ENCODE results near the gene DIAPH1. TPM values are rescaled to one million over a fixed set of nuclear protein-coding genes. Genes with fewer than 3 reads are reported as not detected.

The DIAPH1 gene
- total RNA-seq, 1 donor from 2014 or later: 118 TPM

GRCh38 chr5:141477815-141478214 lies 141.0 kb downstream of the DIAPH1 start:
- peaks cover 6% of the 10 kb centered on the region for H3K27me3 ChIP-seq
- H3K4me1 ChIP-seq: peaks cover 28% of the 10 kb centered on the region
- intact Hi-C loops (cut with DNase I): no loop called here
- H3K27ac ChIP-seq: peak overlapping the region; percentile 81
- H3K9me3 ChIP-seq: no peaks in the 10 kb centered on the region
- TF ChIP-seq, protein P1, sequence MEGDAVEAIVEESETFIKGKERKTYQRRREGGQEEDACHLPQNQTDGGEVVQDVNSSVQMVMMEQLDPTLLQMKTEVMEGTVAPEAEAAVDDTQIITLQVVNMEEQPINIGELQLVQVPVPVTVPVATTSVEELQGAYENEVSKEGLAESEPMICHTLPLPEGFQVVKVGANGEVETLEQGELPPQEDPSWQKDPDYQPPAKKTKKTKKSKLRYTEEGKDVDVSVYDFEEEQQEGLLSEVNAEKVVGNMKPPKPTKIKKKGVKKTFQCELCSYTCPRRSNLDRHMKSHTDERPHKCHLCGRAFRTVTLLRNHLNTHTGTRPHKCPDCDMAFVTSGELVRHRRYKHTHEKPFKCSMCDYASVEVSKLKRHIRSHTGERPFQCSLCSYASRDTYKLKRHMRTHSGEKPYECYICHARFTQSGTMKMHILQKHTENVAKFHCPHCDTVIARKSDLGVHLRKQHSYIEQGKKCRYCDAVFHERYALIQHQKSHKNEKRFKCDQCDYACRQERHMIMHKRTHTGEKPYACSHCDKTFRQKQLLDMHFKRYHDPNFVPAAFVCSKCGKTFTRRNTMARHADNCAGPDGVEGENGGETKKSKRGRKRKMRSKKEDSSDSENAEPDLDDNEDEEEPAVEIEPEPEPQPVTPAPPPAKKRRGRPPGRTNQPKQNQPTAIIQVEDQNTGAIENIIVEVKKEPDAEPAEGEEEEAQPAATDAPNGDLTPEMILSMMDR (IDR thresholded peaks at IDR 0.05): no peak
- peak overlapping the region; percentile 64 for H3K4me3 ChIP-seq
- no peaks in the 10 kb centered on the region for H3K36me3 ChIP-seq
- DNase-seq (no peak), ATAC-seq (no peak)

DNA sequence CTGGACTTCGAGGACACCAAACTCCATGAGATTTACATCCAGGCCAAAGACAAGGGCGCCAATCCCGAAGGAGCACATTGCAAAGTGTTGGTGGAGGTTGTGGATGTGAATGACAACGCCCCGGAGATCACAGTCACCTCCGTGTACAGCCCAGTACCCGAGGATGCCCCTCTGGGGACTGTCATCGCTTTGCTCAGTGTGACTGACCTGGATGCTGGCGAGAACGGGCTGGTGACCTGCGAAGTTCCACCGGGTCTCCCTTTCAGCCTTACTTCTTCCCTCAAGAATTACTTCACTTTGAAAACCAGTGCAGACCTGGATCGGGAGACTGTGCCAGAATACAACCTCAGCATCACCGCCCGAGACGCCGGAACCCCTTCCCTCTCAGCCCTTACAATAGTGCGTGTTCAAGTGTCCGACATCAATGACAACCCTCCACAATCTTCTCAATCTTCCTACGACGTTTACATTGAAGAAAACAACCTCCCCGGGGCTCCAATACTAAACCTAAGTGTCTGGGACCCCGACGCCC lies 141.7 kb downstream of the DIAPH1 start:
- TF ChIP-seq, protein P1 (IDR thresholded peaks at IDR 0.05): no peak
- H3K4me1 ChIP-seq: peaks cover 28% of the 10 kb centered on the region

GRCh38 chr5:141476132-141476911 lies 142.5 kb downstream of the DIAPH1 start:
- TF ChIP-seq, protein P1 (IDR thresholded peaks at IDR 0.05): no peak
- no peaks in the 10 kb centered on the region for H3K9me3 ChIP-seq
- ATAC-seq: peak; percentile 52
- peak overlapping the region; percentile 64 for H3K4me3 ChIP-seq
- peaks cover 26% of the 10 kb centered on the region for H3K4me1 ChIP-seq
- H3K27ac ChIP-seq: peak overlapping the region; percentile 81
- H3K27me3 ChIP-seq: peaks cover 6% of the 10 kb centered on the region
- intact Hi-C loops (cut with DNase I): no loop called here
- DNase-seq: peak; percentile 72
- no peaks in the 10 kb centered on the region for H3K36me3 ChIP-seq

More for the DNA sequence above, 141.7 kb downstream of the DIAPH1 start:
- Histone ChIP-seq H3K27ac (peak overlapping the region; percentile 81), H3K27me3 (peaks cover 6% of the 10 kb centered on the region), H3K36me3 (no peaks in the 10 kb centered on the region), H3K4me3 (peak overlapping the region; percentile 64), H3K9me3 (no peaks in the 10 kb centered on the region)
- ATAC-seq (no peak), DNase-seq (no peak)
- intact Hi-C loops (cut with DNase I): no loop called here

DNA sequence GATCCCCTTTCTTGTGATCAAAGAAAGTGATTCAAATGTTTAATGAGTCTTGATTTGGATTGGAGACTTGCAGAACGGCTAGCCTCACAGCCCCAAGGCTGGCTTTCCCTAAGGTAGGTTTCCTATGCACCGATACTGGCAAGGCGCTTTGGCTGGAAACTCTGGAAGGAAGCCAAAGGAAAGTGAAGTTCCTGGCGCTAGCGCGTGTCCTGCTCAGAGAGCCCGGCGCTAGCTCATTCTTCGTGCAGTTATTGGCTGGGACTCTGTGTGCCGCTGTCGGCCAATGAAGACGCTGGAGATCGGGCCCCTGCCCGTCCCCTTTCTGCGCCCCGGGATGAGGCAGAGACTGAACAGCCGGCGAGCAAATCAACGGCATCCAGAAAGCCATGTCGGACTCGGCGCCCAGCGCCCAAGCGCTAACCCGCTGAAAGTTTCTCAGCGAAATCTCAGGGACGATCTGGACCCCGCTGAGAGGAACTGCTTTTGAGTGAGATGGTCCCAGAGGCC lies 143.1 kb downstream of the DIAPH1 start, which contains the start of gene PCDHGC3:
PCDHGC3 (plus strand) TSS at position 342 of the 507 bp plus-strand sequence; CDS start at position 493, 151 bp downstream.
- peak; percentile 91 for DNase-seq
- intact Hi-C loops (cut with DNase I): no loop called here
- Histone ChIP-seq H3K4me1 (peaks cover 20% of the 10 kb centered on the region), H3K4me3 (peak within 1 kb of the TSS; percentile 64), H3K9me3 (no peaks in the 10 kb centered on the region), H3K27me3 (peaks cover 6% of the 10 kb centered on the region), H3K36me3 (no peaks in the 10 kb centered on the region), H3K27ac (peak within 1 kb of the TSS; percentile 81)
- TF ChIP-seq, protein P1 (IDR thresholded peaks at IDR 0.05): peak; percentile 39
- ATAC-seq: peak; percentile 98

GRCh38 chr5:141465351-141465750 lies 153.4 kb downstream of the DIAPH1 start:
- no peak for DNase-seq
- no peak overlapping the region for H3K27ac ChIP-seq
- H3K4me1 ChIP-seq: no peaks in the 10 kb centered on the region
- H3K4me3 ChIP-seq: no peak overlapping the region
- intact Hi-C loops (cut with DNase I): no loop called here
- H3K36me3 ChIP-seq: no peaks in the 10 kb centered on the region
- no peaks in the 10 kb centered on the region for H3K9me3 ChIP-seq
- TF ChIP-seq, protein P1 (IDR thresholded peaks at IDR 0.05): no peak
- no peak for ATAC-seq
- H3K27me3 ChIP-seq: no peaks in the 10 kb centered on the region

Other genes with a start within 250 kb of the DIAPH1 start
- 2.6 TPM for gene PCDHGB3, start 248.8 kb downstream of the DIAPH1 start, total RNA-seq
- 3.9 TPM for gene PCDHGA6, start 245.1 kb downstream of the DIAPH1 start, total RNA-seq
- 2.5 TPM for gene PCDHGA7, start 236.3 kb downstream of the DIAPH1 start, total RNA-seq
- 4.2 TPM for gene PCDHGB4, start 231.3 kb downstream of the DIAPH1 start, total RNA-seq
- gene PCDHGA8, start 226.4 kb downstream of the DIAPH1 start, total RNA-seq: 1.2 TPM
- gene PCDHGB5, start 221.1 kb downstream of the DIAPH1 start, total RNA-seq: 11.0 TPM
- 5.4 TPM for gene PCDHGA9, start 216.2 kb downstream of the DIAPH1 start, total RNA-seq
- 7.5 TPM for gene PCDHGB6, start 211.0 kb downstream of the DIAPH1 start, total RNA-seq
- gene PCDHGA10, start 206.0 kb downstream of the DIAPH1 start, total RNA-seq: 6.2 TPM
- gene PCDHGB7, start 201.3 kb downstream of the DIAPH1 start, total RNA-seq: 15.4 TPM
- gene PCDHGA11, start 197.9 kb downstream of the DIAPH1 start, total RNA-seq: 2.6 TPM
- 7.6 TPM for gene PCDHGA12, start 188.5 kb downstream of the DIAPH1 start, total RNA-seq
- gene PCDHGC3, start 143.0 kb downstream of the DIAPH1 start, total RNA-seq: 109 TPM
- gene PCDHGC4, start 134.0 kb downstream of the DIAPH1 start, total RNA-seq: 1.8 TPM
- 1.4 TPM for gene PCDHGC5, start 129.9 kb downstream of the DIAPH1 start, total RNA-seq
- 42.1 TPM for gene HDAC3, start 17.8 kb upstream of the DIAPH1 start, total RNA-seq
- 6.1 TPM for gene RELL2, start 18.0 kb upstream of the DIAPH1 start, total RNA-seq
- gene FCHSD1, start 32.4 kb upstream of the DIAPH1 start, total RNA-seq: 13.6 TPM
- 42.4 TPM for gene ARAP3, start 63.2 kb upstream of the DIAPH1 start, total RNA-seq

Measured in upper lobe of right lung (tissue), 1 donor.